H9 (cell line): ENCODE measurements around the gene SPNS3. TPM values are rescaled to one million over a fixed set of nuclear protein-coding genes. Genes with fewer than 3 reads are reported as not detected.

Experiments used
- DNase-seq: peaks from one replicate; pipeline ENCODE4 v3.0.0-alpha.2; 2017
- H2AFZ ChIP-seq: one replicate; pipeline ENCODE4 v1.6.1; 2013; ENCODE audit warnings: mild to moderate bottlenecking, low read length, control low read depth, moderate library complexity
- H2AK5ac ChIP-seq: 2 replicates; pipeline ENCODE4 v1.6.1; 2013; ENCODE audit warnings: low read length, control low read depth, mixed read lengths; ENCODE audit not compliant: insufficient read length
- H2BK120ac ChIP-seq: one replicate; pipeline ENCODE4 v1.6.1; 2013; ENCODE audit warnings: low read depth, mild to moderate bottlenecking, low read length, control low read depth, inconsistent platforms; ENCODE audit not compliant: poor library complexity, severe bottlenecking
- H2BK12ac ChIP-seq: 2 replicates; pipeline ENCODE4 v1.6.1; 2013; ENCODE audit warnings: low read length, control low read depth, mixed read lengths, low read depth; ENCODE audit not compliant: insufficient read length
- H2BK15ac ChIP-seq: 2 replicates; pipeline ENCODE4 v1.6.1; 2013; ENCODE audit warnings: low read depth, low read length, control low read depth
- H2BK20ac ChIP-seq: one replicate; pipeline ENCODE4 v1.6.1; 2013; ENCODE audit warnings: low read depth, mild to moderate bottlenecking, low read length, control low read depth, inconsistent platforms; ENCODE audit not compliant: poor library complexity, severe bottlenecking
- H2BK5ac ChIP-seq: 2 replicates; pipeline ENCODE4 v1.6.1; 2013; ENCODE audit warnings: low read length, control low read depth, mixed read lengths; ENCODE audit not compliant: insufficient read length
- H3K14ac ChIP-seq: 2 replicates; pipeline ENCODE4 v1.6.1; 2013; ENCODE audit warnings: low read length, control low read depth; ENCODE audit not compliant: insufficient read depth
- H3K18ac ChIP-seq: 2 replicates; pipeline ENCODE4 v1.6.1; 2013; ENCODE audit warnings: low read depth, mild to moderate bottlenecking, mixed read lengths, low read length, control low read depth; ENCODE audit not compliant: insufficient read length
- H3K23ac ChIP-seq: 2 replicates; pipeline ENCODE4 v1.6.1; 2013; ENCODE audit warnings: low read length, control low read depth, mixed read lengths, low read depth; ENCODE audit not compliant: insufficient read length
- H3K23me2 ChIP-seq: 2 replicates; pipeline ENCODE4 v1.6.1; 2013; ENCODE audit warnings: low read depth, mild to moderate bottlenecking, mixed read lengths, low read length, control low read depth; ENCODE audit not compliant: insufficient read length, poor library complexity, severe bottlenecking
- H3K27ac ChIP-seq: 2 replicates; pipeline ENCODE4 v1.5.1; 2013; ENCODE audit warnings: low read length, control low read depth, mixed read lengths, low read depth; ENCODE audit not compliant: insufficient read length
- H3K27me3 ChIP-seq: 2 replicates; pipeline ENCODE4 v1.6.1; 2013; ENCODE audit warnings: low read length, control low read depth, inconsistent platforms; ENCODE audit not compliant: insufficient read depth
- H3K4ac ChIP-seq: 2 replicates; pipeline ENCODE4 v1.6.1; 2013; ENCODE audit warnings: low read depth, mild to moderate bottlenecking, control low read depth, inconsistent platforms, low read length, moderate library complexity
- H3K4me1 ChIP-seq: 2 replicates; pipeline ENCODE4 v1.6.1; 2013; ENCODE audit warnings: low read length, control low read depth, inconsistent platforms; ENCODE audit not compliant: insufficient read depth
- H3K4me2 ChIP-seq: 2 replicates; pipeline ENCODE4 v1.6.1; 2013; ENCODE audit warnings: low read length, control low read depth, mixed read lengths; ENCODE audit not compliant: insufficient read length, insufficient read depth
- H3K56ac ChIP-seq: 2 replicates; pipeline ENCODE4 v1.6.1; 2013; ENCODE audit warnings: low read depth, mild to moderate bottlenecking, mixed read lengths, low read length, control low read depth; ENCODE audit not compliant: insufficient read length
- H3K79me1 ChIP-seq: 2 replicates; pipeline ENCODE4 v1.6.1; 2013; ENCODE audit warnings: low read depth, mild to moderate bottlenecking, moderate library complexity, low read length, control low read depth, inconsistent platforms; ENCODE audit not compliant: insufficient read depth, poor library complexity, severe bottlenecking
- H3K79me2 ChIP-seq: 2 replicates; pipeline ENCODE4 v1.6.1; 2013; ENCODE audit warnings: low read length, control low read depth, inconsistent platforms; ENCODE audit not compliant: insufficient read depth
- H3K9ac ChIP-seq: 2 replicates; pipeline ENCODE4 v1.6.1; 2013; ENCODE audit warnings: low read length, control low read depth, mixed read lengths; ENCODE audit not compliant: insufficient read length; ENCODE audit errors: extremely low read depth
- H3K9me3 ChIP-seq: one replicate; pipeline ENCODE4 v1.6.1; 2013; ENCODE audit warnings: low read depth, low read length, inconsistent platforms; ENCODE audit not compliant: control insufficient read depth
- H3T11ph ChIP-seq: one replicate; pipeline ENCODE4 v1.6.1; 2013; ENCODE audit warnings: mild to moderate bottlenecking, low read length, control low read depth, inconsistent platforms
- H4K20me1 ChIP-seq: one replicate; pipeline ENCODE4 v1.6.1; 2013; ENCODE audit not compliant: control insufficient read depth, insufficient read length, insufficient read depth
- H4K5ac ChIP-seq: 2 replicates; pipeline ENCODE4 v1.6.1; 2013; ENCODE audit warnings: low read depth, mild to moderate bottlenecking, mixed read lengths, low read length, control low read depth; ENCODE audit not compliant: insufficient read length
- H4K8ac ChIP-seq: replicated peaks from 2 replicates; pipeline ENCODE4 v1.6.1; 2013; ENCODE audit warnings: low read length, control low read depth, mixed read lengths, low read depth; ENCODE audit not compliant: insufficient read length
- H4K91ac ChIP-seq: 2 replicates; pipeline ENCODE4 v1.6.1; 2013; ENCODE audit warnings: low read depth, mild to moderate bottlenecking, moderate library complexity, mixed read lengths, low read length, control low read depth; ENCODE audit not compliant: insufficient read length
- H3K27ac Mint-ChIP-seq, 3 experiments: 2 replicates in 2 of 3; 3 replicates in 1 of 3; pipeline ENCODE4 v1.8.0; 2020 to 2021; ENCODE audit warnings: mixed read lengths in 3 of 3, mild to moderate bottlenecking in 1 of 3, moderate library complexity in 1 of 3
- H3K27me3 Mint-ChIP-seq: 2 replicates; pipeline ENCODE4 v1.8.0; 2021; ENCODE audit warnings: low read depth, mild to moderate bottlenecking, moderate library complexity, mixed read lengths
- H3K36me3 Mint-ChIP-seq, 3 experiments: 2 replicates in 2 of 3; 3 replicates in 1 of 3; pipeline ENCODE4 v1.8.0; 2020 to 2021; ENCODE audit warnings: low read depth in 3 of 3, mixed read lengths in 3 of 3; ENCODE audit not compliant: insufficient read depth in 1 of 3
- H3K4me1 Mint-ChIP-seq, 2 experiments: 2 replicates each; pipeline ENCODE4 v1.8.0; 2020; ENCODE audit warnings: mixed read lengths in 2 of 2
- H3K4me3 Mint-ChIP-seq, 2 experiments: 2 replicates in 1 of 2; 3 replicates in 1 of 2; pipeline ENCODE4 v1.8.0; 2020 to 2021; ENCODE audit warnings: mild to moderate bottlenecking in 2 of 2, mixed read lengths in 2 of 2, moderate library complexity in 1 of 2
- H3K9me3 Mint-ChIP-seq, 2 experiments: 2 replicates in 1 of 2; 3 replicates in 1 of 2; pipeline ENCODE4 v1.8.0; 2020; ENCODE audit warnings: mild to moderate bottlenecking in 2 of 2, mixed read lengths in 2 of 2, moderate library complexity in 1 of 2
- CTCF ChIP-seq: fragments of 200-600 bp; sonication (generic); conservative IDR thresholded peaks from 3 replicates; pipeline ENCODE4 v1.8.0; 2021; ENCODE audit warnings: antibody characterized with exemption, mild to moderate bottlenecking
- WGBS: extraction: QIAGEN DNeasy Blood & Tissue Kit; methylation state at CpG from one replicate; pipeline ENCODE4 v1.1.7; 2013; ENCODE audit warnings: missing lambda C conversion rate, low lambda C conversion rate, mixed read lengths; ENCODE audit not compliant: insufficient read length; ENCODE audit errors: extremely low coverage; 5-methylcytosine and 5-hydroxymethylcytosine counted together
- total RNA-seq: library from RNA; stranded (reverse); gene quantifications from 2 replicates; pipeline ENCODE4 v1.2.1, GENCODE V29; 2021

SPNS3 gene
- total RNA-seq, 1 experiment from 2014 or later: not detected

- H3K56ac ChIP-seq: no peak overlapping the region
- DNase-seq: no peak
These were observed 47.3 kb upstream of the SPNS3 start for GRCh38 chr17:4386406-4386805.

More at GRCh38 chr17:4386406-4386805, 47.3 kb upstream of the SPNS3 start:
- no peak overlapping the region; the same call in 1 of the 2 replicates for H3K4ac ChIP-seq
- no peaks in the 10 kb centered on the region for H3K79me1 ChIP-seq
- H3K79me2 ChIP-seq: no peaks in the 10 kb centered on the region
- no peaks in the 10 kb centered on the region for H3K9me3 ChIP-seq
- H3K4me2 ChIP-seq: no peak overlapping the region
- H2BK5ac ChIP-seq: peak overlapping the region; percentile 21
- Mint-ChIP-seq H3K4me3 (no peak overlapping the region; a peak in 1 of 5 replicates), H3K9me3 (no peaks in the 10 kb centered on the region), H3K4me1 (peaks cover 22% of the 10 kb centered on the region in 2 experiments), H3K27ac (peak overlapping the region in 2 of 3 experiments; percentile 45 to 84; a peak in 3 of 7 replicates), H3K36me3 (no peaks in the 10 kb centered on the region), H3K27me3 (no peaks in the 10 kb centered on the region)
- TF ChIP-seq CTCF: no peak
- no peak overlapping the region for H2BK120ac ChIP-seq
- no peak overlapping the region for H3K27ac ChIP-seq
- H4K5ac ChIP-seq: no peak overlapping the region
- H2BK12ac ChIP-seq: no peak overlapping the region
- H4K20me1 ChIP-seq: no peaks in the 10 kb centered on the region
- H2BK20ac ChIP-seq: no peak overlapping the region
- no peak overlapping the region for H3K23ac ChIP-seq
- peak overlapping the region; percentile 4 for H3K9ac ChIP-seq
- no CpG with 5 or more reads among the region's 2 CpGs for WGBS
- no peak overlapping the region for H2BK15ac ChIP-seq
- H2AFZ ChIP-seq: no peak overlapping the region
- no peak overlapping the region for H3K18ac ChIP-seq
- no peak overlapping the region for H4K91ac ChIP-seq
- no peaks in the 10 kb centered on the region; the same call in 1 of the 2 replicates for H3K4me1 ChIP-seq
- H3K14ac ChIP-seq: no peak overlapping the region
- no peak overlapping the region for H2AK5ac ChIP-seq
- no peak overlapping the region for H4K8ac ChIP-seq
- no peaks in the 10 kb centered on the region for H3K27me3 ChIP-seq
- H3T11ph ChIP-seq: no peak overlapping the region
- H3K23me2 ChIP-seq: no peaks in the 10 kb centered on the region
